ENCODE data around the gene FBN2.
"Not testable (repeated sequence)": the region's sequence is repeated elsewhere in the genome, so short reads cannot be mapped to it uniquely, and the experiment has no call there.

Gene FBN2

DNA sequence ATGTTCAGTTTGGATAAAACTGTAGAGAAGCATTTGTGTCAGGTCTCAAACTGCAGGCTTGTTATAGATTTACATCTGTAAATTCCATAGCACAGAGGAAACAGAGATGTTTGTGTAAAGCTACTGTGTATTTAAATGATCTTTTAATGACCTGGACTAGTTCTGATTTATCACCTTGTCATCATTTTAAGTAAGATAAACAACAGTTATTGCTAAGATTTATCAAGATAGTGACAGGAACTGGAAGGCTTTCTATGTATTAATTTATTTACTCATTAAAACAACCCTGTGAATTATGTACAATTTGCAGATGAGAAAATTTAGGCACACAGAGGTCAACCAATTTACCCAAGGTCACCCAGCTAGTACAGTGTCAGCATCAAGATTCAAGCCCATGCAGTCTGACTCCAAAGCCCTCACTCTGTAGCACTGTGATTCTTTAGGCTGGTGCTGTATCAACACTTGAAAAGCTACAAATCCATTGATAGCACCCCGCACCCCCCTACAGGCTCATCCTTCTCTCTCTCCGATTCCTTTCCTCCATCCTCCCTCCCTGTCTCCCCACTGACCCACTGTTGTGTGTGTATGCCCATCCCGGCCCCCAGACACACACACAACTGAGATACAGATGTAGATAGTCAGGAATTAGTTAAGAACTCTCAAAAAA lies 184.5 kb downstream of the FBN2 start:
- no peak for DNase-seq

DNA sequence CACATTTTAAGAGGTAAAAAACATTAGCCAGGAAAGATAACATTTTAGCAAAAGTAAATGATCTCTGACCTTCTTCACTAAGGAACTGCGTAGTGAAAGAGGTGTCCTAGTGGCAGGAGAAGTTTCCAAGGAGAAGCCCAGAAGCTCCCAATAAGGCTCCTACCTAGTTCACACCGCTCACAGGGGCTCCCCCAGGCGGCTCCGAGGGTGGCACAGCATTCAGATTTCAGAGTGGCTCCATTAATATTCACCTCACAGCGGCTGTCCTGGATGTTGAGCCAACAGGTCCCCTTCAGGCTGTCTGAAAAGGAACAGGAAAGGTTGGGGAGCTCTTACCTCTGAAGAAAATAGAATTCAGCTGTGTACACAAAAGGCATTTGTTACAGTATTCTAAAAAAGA lies 187.3 kb downstream of the FBN2 start:
- no peak for DNase-seq

DNA sequence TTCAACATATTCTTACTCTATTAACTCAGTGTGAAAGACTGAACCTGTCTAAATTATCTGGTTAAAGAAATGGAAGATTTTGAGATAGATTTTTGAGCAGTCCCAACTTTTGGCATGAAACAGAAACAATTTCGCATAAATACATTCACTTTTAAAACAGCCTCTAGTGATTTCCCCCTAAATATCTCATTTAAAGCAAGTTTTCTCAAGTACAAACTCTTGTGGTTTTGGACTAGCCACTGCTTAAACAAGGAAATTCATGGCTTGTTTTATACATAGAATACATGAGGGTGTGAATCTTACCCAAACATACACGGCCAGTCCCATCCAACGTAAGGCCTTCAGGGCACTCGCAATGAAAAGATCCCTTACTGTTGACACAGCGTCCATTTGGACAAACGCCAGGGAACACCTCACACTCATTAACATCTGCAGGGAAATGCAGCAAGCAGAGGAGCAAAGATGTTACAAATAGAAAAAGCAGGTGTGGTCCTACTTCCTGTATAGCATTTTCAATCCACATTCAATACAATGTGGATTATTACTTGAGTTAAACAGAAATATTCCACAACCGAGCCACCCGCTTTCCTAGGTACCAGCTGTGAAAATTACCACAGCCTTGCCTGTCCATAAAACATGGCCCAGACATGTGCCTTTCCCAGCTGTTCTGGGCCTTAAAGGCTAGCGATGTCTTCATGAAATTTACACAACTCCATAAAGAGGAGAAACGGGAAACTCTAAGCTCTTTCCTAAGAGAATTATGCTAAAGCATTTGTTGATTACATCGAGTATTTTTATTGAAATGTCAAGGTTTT lies 188.8 kb downstream of the FBN2 start:
- no peak for DNase-seq

- DNase-seq, result no peak
These were observed 192.0 kb downstream of the FBN2 start for GRCh38 chr5:128346038-128346437.

- no peak for DNase-seq
These were observed 192.8 kb downstream of the FBN2 start for GRCh38 chr5:128345247-128345646.

- no peak for DNase-seq
These were observed 194.9 kb downstream of the FBN2 start for GRCh38 chr5:128343168-128343567.

- no peak for DNase-seq
These were observed 197.0 kb downstream of the FBN2 start for GRCh38 chr5:128341056-128341455.

DNA sequence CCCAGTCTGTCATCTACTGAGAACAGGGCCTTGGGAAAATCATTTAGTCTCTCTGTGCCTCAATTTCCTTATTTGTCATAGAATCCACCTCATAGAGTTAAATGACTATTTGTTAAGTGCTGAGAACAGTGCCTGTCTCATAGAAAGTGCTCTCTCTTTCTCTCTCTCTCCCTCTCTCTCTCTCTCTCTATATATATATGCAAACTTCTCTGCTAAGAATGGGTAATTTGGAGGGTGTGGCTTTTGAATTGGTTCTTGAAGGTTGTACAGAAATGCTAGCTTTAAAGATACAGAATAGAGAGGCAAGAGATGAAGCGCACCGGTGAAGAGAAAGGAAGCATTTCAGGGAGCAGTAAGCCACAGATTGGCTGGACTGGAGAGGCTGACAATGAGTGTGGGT lies 197.4 kb downstream of the FBN2 start:
- DNase-seq, result no peak

DNA sequence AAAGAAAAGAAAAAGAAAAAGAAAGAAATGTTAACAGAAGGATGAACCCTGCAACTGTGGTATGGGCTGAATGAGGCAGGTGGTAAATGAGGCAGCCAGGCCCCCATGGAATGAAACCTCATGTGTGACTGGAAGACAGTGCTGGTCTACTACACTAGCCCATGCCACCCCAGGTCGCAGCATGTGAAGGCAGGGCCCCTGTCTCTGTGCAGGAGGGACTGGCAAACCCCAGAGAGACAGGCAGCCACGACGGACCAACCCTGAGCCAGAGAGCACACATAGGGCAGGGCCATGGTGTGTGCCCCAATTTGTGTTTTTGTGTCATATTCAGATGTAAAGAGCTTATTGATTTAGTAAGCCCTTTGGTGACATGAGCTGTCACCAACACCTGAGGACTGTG lies 198.5 kb downstream of the FBN2 start:
- DNase-seq, result no peak

DNA sequence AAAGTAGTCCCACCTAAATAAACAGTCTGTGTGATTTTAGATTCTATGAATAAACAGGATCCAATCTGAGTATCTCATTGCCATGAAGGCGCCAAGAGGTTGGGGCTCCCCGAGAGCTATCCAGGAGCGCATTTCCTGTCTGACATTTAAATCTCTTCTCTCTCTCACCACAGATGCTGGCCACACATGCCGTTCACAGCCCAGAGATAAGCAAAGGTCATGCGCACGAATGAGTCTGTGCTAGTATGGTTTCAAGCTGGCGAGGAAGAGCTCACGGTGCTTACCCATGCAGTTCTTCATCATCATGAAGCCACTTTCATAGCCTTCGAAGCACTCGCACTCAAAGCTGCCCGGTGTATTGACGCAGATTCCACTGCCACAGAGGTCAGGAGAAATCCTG lies 199.4 kb downstream of the FBN2 start:
- no peak for DNase-seq

DNA sequence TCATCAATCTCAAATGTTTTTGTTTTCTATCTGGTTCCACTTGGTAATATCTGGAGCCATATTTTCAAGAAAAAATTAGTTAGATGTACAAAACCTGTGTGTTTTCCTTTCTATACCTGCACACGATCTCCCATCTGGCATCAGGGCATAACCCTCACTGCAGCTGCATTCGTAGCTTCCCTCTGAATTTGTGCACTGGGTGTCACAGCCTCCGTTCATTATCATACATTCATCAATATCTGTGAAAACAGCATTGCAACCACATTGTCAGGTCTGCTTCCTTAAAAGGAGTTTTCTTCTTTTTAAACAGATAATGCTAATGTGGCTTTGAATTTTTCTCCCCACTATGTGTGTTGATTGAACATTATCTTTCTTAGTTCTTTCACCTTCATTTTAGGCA lies 202.7 kb downstream of the FBN2 start:
- no peak for DNase-seq

GRCh38 chr5:128334010-128334716 lies 203.9 kb downstream of the FBN2 start:
- no peak for DNase-seq

- DNase-seq, result no peak
These were observed 206.8 kb downstream of the FBN2 start for GRCh38 chr5:128331261-128331660.

GRCh38 chr5:128329386-128329939 lies 208.6 kb downstream of the FBN2 start:
- DNase-seq, result no peak

DNA sequence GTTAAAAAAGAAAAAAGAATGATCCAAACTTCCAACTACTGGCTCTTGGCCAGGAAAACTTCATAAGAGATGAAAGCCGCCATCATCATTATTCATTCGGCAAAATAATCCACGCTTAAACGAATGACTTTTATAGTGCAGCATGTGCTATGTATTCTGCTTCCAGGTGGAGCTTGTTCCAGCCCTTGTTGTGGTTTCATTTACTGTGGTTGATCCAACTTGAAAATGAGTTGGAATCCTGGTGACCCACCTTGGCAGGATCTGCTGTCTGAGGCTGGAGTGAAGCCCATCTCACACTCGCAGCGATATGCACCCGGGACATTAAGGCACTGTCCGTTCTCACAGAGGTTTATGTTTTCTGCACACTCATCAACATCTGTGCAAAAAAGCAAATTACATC lies 209.6 kb downstream of the FBN2 start:
- no peak for DNase-seq

GRCh38 chr5:128328007-128328406 lies 210.0 kb downstream of the FBN2 start:
- no peak for DNase-seq

- not testable (repeated sequence) for DNase-seq
These were observed 216.6 kb downstream of the FBN2 start for GRCh38 chr5:128321418-128321817.

- no peak for DNase-seq
These were observed 219.4 kb downstream of the FBN2 start for GRCh38 chr5:128318691-128319090.

DNA sequence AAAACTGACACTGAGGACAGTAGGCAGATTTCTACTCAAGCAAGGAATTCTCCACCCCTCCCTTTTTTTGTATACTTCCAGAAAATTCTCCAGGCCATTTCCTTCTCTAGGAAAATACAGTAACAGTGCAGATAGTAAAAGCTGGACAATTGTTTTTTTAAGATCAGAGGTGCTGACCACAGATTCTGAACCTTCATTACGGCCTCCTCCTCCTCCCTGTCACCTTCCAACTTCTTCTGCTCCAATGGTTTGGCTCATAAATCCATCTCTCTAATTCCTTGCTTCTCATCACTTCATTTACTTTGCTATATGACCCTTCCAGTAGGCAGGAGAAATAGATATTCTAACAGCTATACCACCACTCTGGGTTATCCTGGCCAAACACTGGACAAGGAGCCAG lies 220.6 kb downstream of the FBN2 start:
- no peak for DNase-seq

- no peak for DNase-seq
These were observed 222.4 kb downstream of the FBN2 start for GRCh38 chr5:128315671-128316070.

DNA sequence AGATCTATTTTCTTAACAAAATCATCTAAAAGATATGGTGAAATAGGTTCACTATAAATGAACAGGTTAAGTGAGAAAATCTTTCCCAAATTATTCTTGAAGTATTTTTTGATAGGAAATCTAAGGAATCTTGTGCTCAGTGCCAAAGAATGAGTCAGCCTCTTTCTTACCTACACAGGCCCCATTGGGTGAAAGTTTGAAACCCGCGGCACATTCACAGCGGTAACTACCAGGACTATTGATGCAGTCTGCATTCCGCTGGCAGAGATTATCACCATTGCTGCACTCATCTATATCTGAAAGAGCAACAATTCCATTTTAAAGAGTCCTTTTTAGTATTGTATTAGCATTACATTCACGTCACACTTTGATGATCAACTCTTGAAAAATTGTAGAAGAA lies 232.7 kb downstream of the FBN2 start:
- DNase-seq, result no peak

DNA sequence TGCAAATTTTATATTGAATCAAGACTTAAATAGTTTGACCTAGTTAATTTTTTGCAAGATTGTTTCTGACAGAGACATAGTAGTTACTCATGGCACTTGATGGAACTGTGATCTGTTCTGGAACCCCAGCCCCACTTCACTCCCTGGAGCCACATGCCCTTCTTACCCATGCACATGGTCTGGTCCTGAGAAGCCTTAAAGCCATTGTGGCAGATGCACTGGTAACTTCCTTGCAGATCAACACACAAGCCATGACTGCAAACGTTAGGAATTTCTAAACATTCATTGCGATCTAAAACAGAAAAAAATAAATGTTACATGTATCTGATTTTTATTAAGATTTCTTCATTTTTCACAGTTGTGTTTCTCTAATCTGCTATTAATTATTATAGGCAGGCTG lies 233.3 kb downstream of the FBN2 start:
- no peak for DNase-seq

GRCh38 chr5:128304088-128304487 lies 234.0 kb downstream of the FBN2 start:
- no peak for DNase-seq

GRCh38 chr5:128303593-128303992 lies 234.5 kb downstream of the FBN2 start:
- no peak for DNase-seq

All from NCI-H2227 treated with DMSO at 0.1 percent for 48 hours (cell line).